Breast epithelium (tissue), 4 donors: ENCODE measurements around the gene ALK. TPM values are rescaled to one million over a fixed set of nuclear protein-coding genes. Genes with fewer than 3 reads are reported as not detected.

Experiments used
- DNase-seq, 2 donors: peaks; one replicate each; pipeline ENCODE4 v3.0.0-alpha.2; 2019; ENCODE audit warnings: low spot score in 2 of 2
- H3K27ac ChIP-seq, 2 donors: fragments of 200-600 bp; sonication (generic) in 1 of 2; one replicate each; pipeline ENCODE4 v1.5.1; 2016 to 2019; ENCODE audit warnings: mild to moderate bottlenecking in 1 of 2
- H3K27me3 ChIP-seq, 2 donors: fragments of 200-600 bp; sonication (generic) in 1 of 2; one replicate each; pipeline versions ENCODE4 v1.5.1 to v1.6.0; 2017 to 2019; ENCODE audit warnings: control low read depth in 1 of 2, mild to moderate bottlenecking in 1 of 2
- H3K36me3 ChIP-seq: fragments of 200-600 bp; one replicate; pipeline ENCODE4 v1.5.1; 2019
- H3K4me1 ChIP-seq, 2 donors: fragments of 200-600 bp; sonication (generic); one replicate each; pipeline ENCODE4 v1.5.1; 2016 to 2019; ENCODE audit warnings: control low read depth in 1 of 2
- H3K4me3 ChIP-seq, 3 donors: fragments of 200-600 bp; sonication (generic); 1 replicate in 2 of 3; 2 replicates in 1 of 3; pipeline ENCODE4 v1.5.1; 2016 to 2019; ENCODE audit warnings: mild to moderate bottlenecking in 3 of 3, moderate library complexity in 2 of 3
- H3K9me3 ChIP-seq, 2 donors: fragments of 200-600 bp; sonication (generic) in 1 of 2; one replicate each; pipeline ENCODE4 v1.5.1; 2016 to 2019; ENCODE audit warnings: control low read depth in 1 of 2
- POLR2A ChIP-seq: fragments of 450-650 bp; IDR thresholded peaks from one replicate; pipeline ENCODE4 v1.6.1; 2016; ENCODE audit warnings: antibody characterized with exemption, mild to moderate bottlenecking, moderate library complexity
- POLR2AphosphoS5 ChIP-seq, 3 donors: sonication (generic); formaldehyde crosslinking; IDR thresholded peaks; one replicate each; pipeline ENCODE4 v1.6.1; 2017; ENCODE audit warnings: antibody characterized with exemption in 3 of 3
- intact Hi-C: fragments of 100-400 bp; cut with DNase I; formaldehyde crosslinking; loops from one replicate; pipeline ENCODE4 v1.15.1; 2023; ENCODE audit warnings: low total_unique reads
- total RNA-seq, 3 donors: library from RNA; depleted of rRNA; stranded (reverse); fragments of >200 nt; gene quantifications; one replicate each; pipeline ENCODE4 v1.1.0, GENCODE V29; 2016
- TF ChIP-seq, protein P1 (sequence below), 3 donors: fragments of 450-650 bp; IDR thresholded peaks; one replicate each; pipeline ENCODE4 v1.5.1; 2016 to 2017; ENCODE audit warnings: antibody characterized with exemption in 3 of 3, mild to moderate bottlenecking in 3 of 3, moderate library complexity in 3 of 3

ALK gene
- total RNA-seq, 3 donors from 2014 or later = 0.33 to 5.6 (median 0.64) TPM

DNA sequence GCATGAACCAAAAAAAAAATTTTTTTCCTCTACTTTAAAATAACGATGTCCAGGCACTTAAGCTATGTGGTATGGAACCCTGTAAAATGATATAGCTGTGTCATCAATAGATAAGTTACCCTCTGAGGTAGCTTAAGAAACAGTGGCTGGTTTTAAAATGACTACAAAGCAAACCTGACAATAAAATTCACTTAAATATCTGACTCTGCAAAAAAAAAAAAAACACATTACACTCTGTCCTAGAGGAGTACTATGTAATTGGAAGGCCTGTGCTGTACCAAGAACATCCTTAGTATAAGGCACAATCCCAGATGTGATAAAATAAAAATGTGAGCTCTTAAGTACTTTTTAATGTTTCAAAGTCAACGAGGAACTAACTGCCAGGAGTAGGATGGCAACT is 322.4 kb downstream of the ALK start:
- no peaks in the 10 kb centered on the region for H3K9me3 ChIP-seq
- no peaks in the 10 kb centered on the region for H3K36me3 ChIP-seq
- TF ChIP-seq POLR2AphosphoS5 (IDR thresholded peaks at IDR 0.05) (no peak), POLR2A (no peak)
- TF ChIP-seq, protein P1, sequence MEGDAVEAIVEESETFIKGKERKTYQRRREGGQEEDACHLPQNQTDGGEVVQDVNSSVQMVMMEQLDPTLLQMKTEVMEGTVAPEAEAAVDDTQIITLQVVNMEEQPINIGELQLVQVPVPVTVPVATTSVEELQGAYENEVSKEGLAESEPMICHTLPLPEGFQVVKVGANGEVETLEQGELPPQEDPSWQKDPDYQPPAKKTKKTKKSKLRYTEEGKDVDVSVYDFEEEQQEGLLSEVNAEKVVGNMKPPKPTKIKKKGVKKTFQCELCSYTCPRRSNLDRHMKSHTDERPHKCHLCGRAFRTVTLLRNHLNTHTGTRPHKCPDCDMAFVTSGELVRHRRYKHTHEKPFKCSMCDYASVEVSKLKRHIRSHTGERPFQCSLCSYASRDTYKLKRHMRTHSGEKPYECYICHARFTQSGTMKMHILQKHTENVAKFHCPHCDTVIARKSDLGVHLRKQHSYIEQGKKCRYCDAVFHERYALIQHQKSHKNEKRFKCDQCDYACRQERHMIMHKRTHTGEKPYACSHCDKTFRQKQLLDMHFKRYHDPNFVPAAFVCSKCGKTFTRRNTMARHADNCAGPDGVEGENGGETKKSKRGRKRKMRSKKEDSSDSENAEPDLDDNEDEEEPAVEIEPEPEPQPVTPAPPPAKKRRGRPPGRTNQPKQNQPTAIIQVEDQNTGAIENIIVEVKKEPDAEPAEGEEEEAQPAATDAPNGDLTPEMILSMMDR (IDR thresholded peaks at IDR 0.05) = no peak
- H3K27ac ChIP-seq = no peak overlapping the region
- intact Hi-C loops = no loop called here
- DNase-seq = no peak
- H3K27me3 ChIP-seq = no peaks in the 10 kb centered on the region
- H3K4me3 ChIP-seq = no peak overlapping the region
- no peaks in the 10 kb centered on the region for H3K4me1 ChIP-seq

DNA sequence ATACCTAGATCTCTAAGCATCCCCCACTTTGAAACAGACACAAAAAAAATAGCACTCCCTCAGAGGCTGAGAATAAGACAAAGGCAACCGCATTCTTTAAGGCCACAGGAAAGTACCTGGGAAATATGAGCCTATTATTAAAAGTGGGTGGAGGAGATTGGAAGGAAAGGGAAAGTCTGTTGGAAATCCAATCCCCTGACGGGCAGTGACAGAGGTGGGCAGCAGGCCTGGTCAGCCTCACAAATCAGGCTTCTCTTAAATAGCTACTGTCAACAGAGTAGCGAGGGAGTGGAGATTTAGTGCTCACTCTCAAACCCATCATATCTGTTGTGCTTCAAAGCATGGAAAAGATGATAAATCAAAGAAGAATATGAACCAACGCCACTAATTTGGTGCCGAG is 324.4 kb downstream of the ALK start:
- Histone ChIP-seq H3K27me3 (no peaks in the 10 kb centered on the region), H3K36me3 (no peaks in the 10 kb centered on the region), H3K27ac (no peak overlapping the region), H3K4me3 (no peak overlapping the region), H3K9me3 (no peaks in the 10 kb centered on the region), H3K4me1 (no peaks in the 10 kb centered on the region)
- intact Hi-C loops = no loop called here
- no peak for TF ChIP-seq POLR2A
- no peak for TF ChIP-seq POLR2AphosphoS5 (IDR thresholded peaks at IDR 0.05)
- TF ChIP-seq, protein P1 (IDR thresholded peaks at IDR 0.05) = no peak
- no peak for DNase-seq

DNA sequence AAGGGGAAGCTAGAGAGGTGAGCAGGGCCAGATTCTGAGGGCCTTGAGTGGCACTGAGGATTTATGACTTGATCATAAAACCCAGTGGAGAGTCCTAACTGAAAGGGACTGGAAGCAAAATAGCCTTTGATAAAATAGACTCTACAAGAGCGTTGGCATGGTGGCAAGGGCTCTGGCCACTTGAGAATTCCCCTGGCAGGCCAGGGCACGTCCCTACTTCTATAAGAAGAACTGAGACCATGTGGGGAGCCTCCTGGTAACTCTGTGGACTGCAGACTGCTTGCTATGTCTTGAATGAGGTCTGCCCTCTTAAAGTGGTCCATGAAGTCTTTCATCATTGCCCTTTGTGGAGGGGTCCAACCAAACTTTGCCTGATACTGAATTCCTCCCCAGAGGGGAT is 324.8 kb downstream of the ALK start:
- TF ChIP-seq POLR2A = no peak
- TF ChIP-seq POLR2AphosphoS5 (IDR thresholded peaks at IDR 0.05) = no peak
- TF ChIP-seq, protein P1 (IDR thresholded peaks at IDR 0.05) = no peak
- H3K4me1 ChIP-seq = no peaks in the 10 kb centered on the region
- DNase-seq = no peak

DNA sequence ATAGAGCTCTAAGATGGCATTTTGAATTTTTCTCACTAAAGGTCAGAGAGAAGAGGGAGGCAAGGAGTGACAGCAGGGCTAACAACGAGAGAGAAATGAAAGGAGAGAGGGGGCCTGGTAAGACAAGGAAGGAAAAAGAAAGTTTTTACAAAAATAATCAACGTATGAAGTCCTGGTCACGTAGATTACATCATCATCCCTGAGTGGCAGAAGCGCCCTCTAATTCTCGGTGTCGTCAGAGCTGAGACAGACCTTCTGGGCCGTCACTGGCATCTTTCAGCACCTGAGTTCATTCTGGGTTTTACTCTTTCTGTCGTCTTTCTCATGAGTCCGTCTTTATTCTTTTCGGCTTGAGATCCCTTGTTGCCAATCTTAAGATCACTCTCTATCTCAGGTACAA is 329.8 kb downstream of the ALK start:
- Histone ChIP-seq H3K4me1 (no peaks in the 10 kb centered on the region), H3K36me3 (no peaks in the 10 kb centered on the region), H3K9me3 (no peaks in the 10 kb centered on the region), H3K4me3 (no peak overlapping the region), H3K27me3 (no peaks in the 10 kb centered on the region), H3K27ac (no peak overlapping the region)
- DNase-seq = no peak
- TF ChIP-seq, protein P1 (IDR thresholded peaks at IDR 0.05) = no peak
- intact Hi-C loops = no loop called here

More for the DNA sequence above, 324.8 kb downstream of the ALK start:
- no peak overlapping the region for H3K4me3 ChIP-seq
- no peaks in the 10 kb centered on the region for H3K36me3 ChIP-seq
- no peak overlapping the region for H3K27ac ChIP-seq
- H3K27me3 ChIP-seq = no peaks in the 10 kb centered on the region
- intact Hi-C loops = no loop called here
- H3K9me3 ChIP-seq = no peaks in the 10 kb centered on the region

DNA sequence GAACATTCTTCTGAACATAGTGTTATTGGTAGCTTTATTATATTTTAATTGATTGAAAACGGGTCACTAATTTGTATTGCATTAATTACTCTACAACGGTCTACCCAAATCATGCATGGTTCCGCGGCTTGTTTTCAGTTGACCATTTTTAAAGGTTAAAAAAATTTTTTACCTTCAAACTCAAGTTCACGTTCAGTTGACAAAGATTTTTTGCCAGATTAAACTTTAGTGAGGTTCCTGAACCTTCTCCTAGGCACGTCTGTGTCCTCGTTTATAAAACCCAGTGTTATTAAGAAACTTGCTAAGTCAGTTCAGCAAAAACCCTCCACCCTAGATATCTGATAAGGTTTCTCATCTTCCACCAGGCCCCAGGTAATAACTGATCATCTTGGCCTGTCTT is 331.2 kb downstream of the ALK start:
- no peaks in the 10 kb centered on the region for H3K9me3 ChIP-seq
- H3K27me3 ChIP-seq = no peaks in the 10 kb centered on the region
- no peaks in the 10 kb centered on the region for H3K4me1 ChIP-seq
- H3K4me3 ChIP-seq = no peak overlapping the region
- no peaks in the 10 kb centered on the region for H3K36me3 ChIP-seq
- intact Hi-C loops = no loop called here
- TF ChIP-seq POLR2AphosphoS5 (IDR thresholded peaks at IDR 0.05) (no peak), POLR2A (no peak)
- TF ChIP-seq, protein P1 (IDR thresholded peaks at IDR 0.05) = no peak
- H3K27ac ChIP-seq = no peak overlapping the region
- DNase-seq = no peak
